GM19455 (cell line): ENCODE measurements around the gene PDGFC.

ENCODE experiments used
- ATAC-seq: cut with Tn5 transposase; IDR thresholded peaks from one replicate; pipeline ENCODE4 v1.9.1; 2021; ENCODE audit not compliant: unreplicated experiment

The PDGFC gene

GRCh38 chr4:156756118-156756517, 215.5 kb downstream of the PDGFC start:
- ATAC-seq = no peak

GRCh38 chr4:156754832-156755570, 216.6 kb downstream of the PDGFC start:
- no peak for ATAC-seq

DNA sequence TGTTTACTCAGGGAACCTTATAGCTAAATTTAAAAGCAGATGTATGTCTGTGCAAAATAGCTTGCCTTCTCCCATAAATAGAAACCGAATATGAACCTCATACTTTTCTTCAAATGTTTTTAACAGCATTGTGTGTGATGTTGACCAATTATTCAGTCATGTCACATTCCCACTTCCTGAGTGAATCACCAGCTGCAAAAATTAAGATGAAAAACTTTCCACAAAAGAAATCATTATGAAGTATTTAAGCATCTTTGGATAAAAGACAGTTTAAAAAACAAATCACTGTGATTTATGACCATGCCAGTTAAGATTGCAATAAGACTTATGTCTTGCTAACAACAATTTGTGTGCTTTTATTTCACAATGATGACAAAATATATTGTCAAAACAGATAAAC, 220.1 kb downstream of the PDGFC start:
- no peak for ATAC-seq

DNA sequence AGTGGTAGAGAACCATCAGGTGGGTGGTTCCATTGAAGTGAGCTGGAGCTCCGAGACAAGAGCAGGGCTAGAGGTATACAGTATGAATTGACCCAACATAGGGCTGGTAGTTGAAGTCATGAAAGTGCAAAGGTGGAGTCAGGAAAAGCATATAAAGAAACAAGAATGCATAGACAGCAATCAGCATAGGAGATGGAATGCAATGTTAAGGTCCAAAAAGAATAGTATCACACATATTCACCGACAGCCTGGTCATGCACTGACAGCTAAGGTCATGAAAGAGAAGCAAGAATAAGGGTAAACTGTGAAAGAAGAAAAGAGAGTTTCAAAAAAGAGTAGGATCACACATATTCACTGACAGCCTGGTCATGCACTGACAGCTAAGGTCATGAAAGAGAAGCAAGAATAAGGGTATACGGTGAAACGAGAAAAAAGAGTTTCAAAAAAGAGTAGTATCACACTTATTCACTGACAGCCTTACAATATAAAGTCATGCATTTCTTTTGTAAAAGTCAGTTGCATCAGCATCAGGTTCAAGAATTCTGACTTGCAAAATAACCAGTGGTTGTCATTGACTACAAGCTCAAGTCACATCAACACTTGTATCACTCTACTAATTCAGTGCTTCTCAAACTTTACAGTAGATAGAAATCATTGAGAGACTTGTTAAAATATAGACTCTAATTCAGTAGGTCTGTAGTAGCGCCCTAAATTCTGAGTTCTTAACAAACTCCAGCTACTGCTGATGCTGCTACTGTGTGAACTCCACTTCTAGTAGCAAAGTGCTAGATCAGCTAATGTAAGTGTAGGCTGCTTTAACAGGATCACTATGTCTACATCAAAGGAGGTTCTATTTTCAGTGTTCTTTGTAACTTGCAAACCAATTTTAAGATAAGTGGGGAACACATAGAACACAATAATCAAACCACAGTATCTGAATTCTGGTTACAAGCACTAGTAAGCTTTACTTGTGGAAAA, 221.9 kb downstream of the PDGFC start:
- no peak for ATAC-seq

GRCh38 chr4:156746111-156746510, 225.5 kb downstream of the PDGFC start:
- no peak for ATAC-seq

DNA sequence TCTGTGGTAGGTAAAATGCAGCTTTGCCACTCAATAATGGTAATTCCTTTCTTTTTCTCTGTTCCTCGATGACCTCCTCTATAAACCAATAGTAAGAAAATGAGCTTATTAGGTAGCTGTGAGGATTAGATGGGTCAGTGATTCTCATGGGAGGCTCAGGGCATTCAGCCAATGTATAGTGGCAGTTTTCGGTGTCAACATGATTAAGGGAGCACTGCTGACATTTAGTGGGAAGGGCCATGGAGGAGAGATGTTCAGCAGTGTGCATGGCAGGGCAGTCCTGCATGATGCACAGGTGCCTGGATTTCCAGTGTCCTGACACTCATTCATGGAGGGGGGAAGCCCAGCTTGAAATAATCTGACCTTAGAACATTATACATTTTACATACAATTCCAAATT, 232.8 kb downstream of the PDGFC start:
- ATAC-seq = no peak

GRCh38 chr4:156734965-156735895, 236.4 kb downstream of the PDGFC start:
- no peak for ATAC-seq

DNA sequence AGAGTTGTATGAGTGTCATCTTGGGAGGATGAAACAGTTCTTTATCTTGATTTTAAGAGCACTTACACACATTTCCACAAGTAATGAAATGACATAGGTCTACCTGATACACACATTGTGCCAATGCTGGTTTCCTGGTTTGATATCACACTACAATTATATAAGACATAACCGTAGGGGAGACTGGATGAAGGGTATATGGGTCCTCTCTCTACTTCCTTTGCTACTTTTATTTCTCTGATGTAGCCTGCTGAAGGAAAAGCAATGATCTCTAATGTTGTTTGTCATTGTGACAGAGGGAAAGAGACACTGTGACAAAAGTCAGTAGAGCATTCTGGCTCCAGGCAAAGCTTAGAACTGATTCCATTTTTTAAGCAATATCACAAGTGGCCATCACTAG, 238.0 kb downstream of the PDGFC start:
- ATAC-seq = no peak

DNA sequence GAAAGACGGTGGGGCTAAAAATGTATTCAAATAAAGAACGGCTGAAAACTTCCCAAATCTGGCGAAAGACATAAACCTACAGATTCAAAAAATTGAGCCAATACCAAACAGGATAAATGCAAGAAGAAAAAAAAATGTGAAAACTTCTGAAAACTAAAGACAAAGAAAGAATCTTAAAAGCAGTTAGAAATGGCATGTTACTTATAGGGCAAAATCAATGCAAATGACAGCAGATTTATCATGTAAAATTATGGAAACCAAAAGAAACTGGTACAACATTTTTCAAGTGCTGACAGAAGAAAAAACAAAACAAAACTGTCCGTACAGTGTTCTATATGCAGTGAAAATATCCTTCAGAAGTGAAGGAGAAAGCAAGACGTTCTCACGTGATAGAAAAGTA, 239.0 kb downstream of the PDGFC start:
- ATAC-seq = no peak

DNA sequence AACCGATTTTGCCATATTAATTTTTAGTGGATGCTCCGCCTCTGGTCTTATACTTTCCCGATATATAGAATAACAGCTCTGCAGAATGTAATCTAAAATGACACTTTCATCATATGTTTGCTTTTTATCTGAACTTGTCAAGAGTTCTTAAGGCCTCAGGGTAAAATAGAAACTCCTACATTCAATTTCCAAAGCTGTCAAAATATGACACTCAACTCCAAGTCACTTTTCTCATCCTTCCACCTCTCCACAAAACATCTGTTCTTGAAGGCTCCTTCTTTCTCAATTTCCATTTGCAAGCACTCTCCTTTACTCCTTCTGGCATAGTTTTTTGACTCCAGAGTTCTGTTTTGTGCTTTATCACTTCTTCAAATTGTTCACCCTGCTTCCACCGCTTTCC, 242.2 kb downstream of the PDGFC start:
- no peak for ATAC-seq

- ATAC-seq = no peak
These were observed 246.3 kb downstream of the PDGFC start for GRCh38 chr4:156725257-156725656.

DNA sequence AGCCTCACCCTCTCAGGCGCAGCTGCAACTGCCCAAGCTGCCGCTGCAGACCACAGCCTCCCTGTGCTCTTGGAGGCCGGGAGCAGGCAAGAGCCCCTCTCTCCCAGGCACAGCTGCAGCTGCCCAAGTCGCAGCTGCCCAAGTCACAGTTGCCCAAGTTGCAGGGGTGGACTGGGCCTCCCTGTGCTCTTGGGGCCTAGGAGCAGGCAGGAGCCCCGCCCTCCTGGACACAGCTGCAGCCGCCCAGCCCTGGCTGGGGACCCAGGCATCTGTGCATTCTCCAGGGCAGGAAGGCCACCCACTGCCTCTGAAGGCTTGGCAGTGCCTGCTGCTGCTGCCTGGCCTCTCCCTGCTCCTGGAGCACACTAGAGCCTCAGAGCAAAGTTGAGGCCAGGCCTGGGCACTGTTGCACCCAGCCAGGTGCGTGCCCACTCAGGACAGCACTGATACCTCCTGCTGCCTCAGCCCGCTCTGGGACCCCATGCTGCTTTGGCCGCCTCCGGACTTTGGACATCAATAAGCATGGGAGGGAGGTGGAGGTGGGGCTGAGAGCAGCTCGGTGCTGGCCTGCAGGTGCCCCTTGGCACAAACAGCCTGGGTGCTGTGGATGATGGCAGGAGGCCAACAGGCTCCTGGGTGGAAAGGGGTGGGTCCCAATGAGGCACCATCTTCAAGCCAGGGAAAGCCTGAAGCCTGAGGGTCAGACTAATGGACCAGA, 247.5 kb downstream of the PDGFC start:
- no peak for ATAC-seq

DNA sequence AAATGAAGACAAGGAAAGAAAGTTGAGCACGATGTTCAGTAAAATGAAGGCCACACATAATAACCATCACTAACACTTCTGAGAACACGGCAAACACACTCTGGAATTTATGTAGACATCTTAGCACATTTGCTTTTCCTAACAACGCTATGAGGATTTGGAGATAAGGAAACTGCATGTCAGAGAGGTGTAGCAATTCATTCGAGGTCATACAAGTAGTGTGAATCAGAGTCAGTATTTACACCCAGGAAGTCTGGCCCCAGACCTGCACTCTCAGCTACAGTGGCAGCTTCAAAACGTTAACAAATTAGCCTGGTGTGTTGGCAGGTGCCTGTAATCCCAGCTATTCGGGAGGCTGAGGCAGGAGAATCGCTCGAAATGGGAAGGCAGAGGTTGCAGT, 253.4 kb downstream of the PDGFC start:
- no peak for ATAC-seq

DNA sequence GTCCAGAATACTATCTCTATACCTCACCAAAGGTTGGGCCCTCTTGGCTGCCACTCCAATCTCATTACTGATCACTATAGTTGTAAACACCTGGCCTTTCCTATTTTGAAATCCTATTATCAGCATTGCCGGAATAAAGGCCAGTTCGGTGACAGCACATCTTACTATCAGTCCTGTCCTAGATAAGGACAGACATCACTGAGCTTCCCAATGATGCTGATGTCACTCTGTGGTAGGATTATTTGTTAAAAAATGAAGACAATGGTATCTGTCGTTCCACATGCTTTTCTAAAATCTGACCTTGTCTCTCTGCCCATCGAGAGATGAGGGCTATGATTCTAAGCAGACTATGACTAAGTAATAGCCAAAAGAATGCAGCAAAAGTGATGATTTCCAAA, 260.4 kb downstream of the PDGFC start:
- no peak for ATAC-seq
